HepG2 (cell line): ENCODE data around the gene KIF17. TPM values are rescaled to one million over a fixed set of nuclear protein-coding genes. Genes with fewer than 3 reads are reported as not detected.

ENCODE experiments used
- ADNP ChIP-seq: sonication (generic); formaldehyde crosslinking; IDR thresholded peaks from 2 replicates; pipeline ENCODE4 v1.4.0; 2020; ENCODE audit warnings: missing genetic modification reagents
- E2F5 ChIP-seq: sonication (generic); formaldehyde crosslinking; conservative IDR thresholded peaks from 2 replicates; pipeline ENCODE4 v1.4.0; 2020; ENCODE audit warnings: missing genetic modification reagents
- HMG20B ChIP-seq: conservative IDR thresholded peaks from 2 replicates; pipeline ENCODE4 v1.6.1; 2016; ENCODE audit warnings: missing genetic modification reagents, missing compliant biosample characterization
- ISX ChIP-seq: sonication (generic); formaldehyde crosslinking; conservative IDR thresholded peaks from 2 replicates; pipeline ENCODE4 v1.5.0; 2020; ENCODE audit warnings: missing genetic modification reagents
- NR2C2 ChIP-seq: sonication (generic); formaldehyde crosslinking; IDR thresholded peaks from 2 replicates; pipeline ENCODE4 v1.4.0; 2020; ENCODE audit warnings: missing genetic modification reagents, mild to moderate bottlenecking, moderate library complexity, borderline replicate concordance
- ZBTB49 ChIP-seq: sonication (generic); formaldehyde crosslinking; IDR thresholded peaks from 2 replicates; pipeline ENCODE4 v1.4.0; 2020; ENCODE audit warnings: missing genetic modification reagents, borderline replicate concordance
- ZBTB7A ChIP-seq: sonication (generic); formaldehyde crosslinking; IDR thresholded peaks from 2 replicates; pipeline ENCODE4 v1.8.0; 2022; ENCODE audit warnings: mild to moderate bottlenecking, missing genetic modification reagents
- ZKSCAN1 ChIP-seq: fragments of 150-350 bp; IDR thresholded peaks from 2 replicates; pipeline ENCODE4 v1.6.1; 2014; ENCODE audit warnings: low read length
- ZNF350 ChIP-seq: sonication (generic); formaldehyde crosslinking; IDR thresholded peaks from 2 replicates; pipeline ENCODE4 v1.4.0; 2020; ENCODE audit warnings: mild to moderate bottlenecking, low read depth, missing genetic modification reagents, borderline replicate concordance
- ZNF768 ChIP-seq: sonication (generic); formaldehyde crosslinking; IDR thresholded peaks from 2 replicates; pipeline ENCODE4 v1.4.0; 2020; ENCODE audit warnings: missing genetic modification reagents
- ZSCAN5A ChIP-seq: sonication (generic); formaldehyde crosslinking; IDR thresholded peaks from 2 replicates; pipeline ENCODE4 v1.8.0; 2022; ENCODE audit warnings: mild to moderate bottlenecking, missing genetic modification reagents, borderline replicate concordance
- polyA plus RNA-seq, 8 experiments: library from polyadenylated mRNA; depleted of rRNA in 3 of 8; stranded (reverse) in 7 of 8; unstranded in 1 of 8; fragments of >200 nt; fragmentation: Illumina TruSeq in 4 of 8; extraction: Trizol in 4 of 8; gene quantifications; 2 replicates each; pipeline versions ENCODE4 v1.2.1 to v1.2.3, GENCODE V29; 2011 to 2016; ENCODE audit warnings: low read depth in 4 of 8, missing spikeins in 1 of 8, mixed read lengths in 1 of 8; ENCODE audit not compliant: insufficient read depth in 1 of 8
- total RNA-seq, 5 experiments: library from RNA; depleted of rRNA; stranded (reverse); fragments of >200 nt; fragmentation: Illumina TruSeq; extraction: Trizol; gene quantifications; 2 replicates each; pipeline ENCODE4 v1.2.3, GENCODE V29; 2016; ENCODE audit warnings: low read depth in 1 of 5
- TF ChIP-seq, protein P1 (sequence below): sonication (generic); formaldehyde crosslinking; IDR thresholded peaks from 2 replicates; pipeline ENCODE4 v1.4.0; 2020; ENCODE audit warnings: missing genetic modification reagents
- TF ChIP-seq, protein P2 (sequence below): sonication (generic); IDR thresholded peaks from 2 replicates; pipeline ENCODE4 v1.6.1; 2016; ENCODE audit warnings: low read depth, borderline replicate concordance

The KIF17 gene
- total and polyA plus RNA-seq, 2 of the 13 experiments (the other 11 are each of a cell fraction or from before 2014, with no cell fraction given) = 0.24 to 0.44 TPM

DNA sequence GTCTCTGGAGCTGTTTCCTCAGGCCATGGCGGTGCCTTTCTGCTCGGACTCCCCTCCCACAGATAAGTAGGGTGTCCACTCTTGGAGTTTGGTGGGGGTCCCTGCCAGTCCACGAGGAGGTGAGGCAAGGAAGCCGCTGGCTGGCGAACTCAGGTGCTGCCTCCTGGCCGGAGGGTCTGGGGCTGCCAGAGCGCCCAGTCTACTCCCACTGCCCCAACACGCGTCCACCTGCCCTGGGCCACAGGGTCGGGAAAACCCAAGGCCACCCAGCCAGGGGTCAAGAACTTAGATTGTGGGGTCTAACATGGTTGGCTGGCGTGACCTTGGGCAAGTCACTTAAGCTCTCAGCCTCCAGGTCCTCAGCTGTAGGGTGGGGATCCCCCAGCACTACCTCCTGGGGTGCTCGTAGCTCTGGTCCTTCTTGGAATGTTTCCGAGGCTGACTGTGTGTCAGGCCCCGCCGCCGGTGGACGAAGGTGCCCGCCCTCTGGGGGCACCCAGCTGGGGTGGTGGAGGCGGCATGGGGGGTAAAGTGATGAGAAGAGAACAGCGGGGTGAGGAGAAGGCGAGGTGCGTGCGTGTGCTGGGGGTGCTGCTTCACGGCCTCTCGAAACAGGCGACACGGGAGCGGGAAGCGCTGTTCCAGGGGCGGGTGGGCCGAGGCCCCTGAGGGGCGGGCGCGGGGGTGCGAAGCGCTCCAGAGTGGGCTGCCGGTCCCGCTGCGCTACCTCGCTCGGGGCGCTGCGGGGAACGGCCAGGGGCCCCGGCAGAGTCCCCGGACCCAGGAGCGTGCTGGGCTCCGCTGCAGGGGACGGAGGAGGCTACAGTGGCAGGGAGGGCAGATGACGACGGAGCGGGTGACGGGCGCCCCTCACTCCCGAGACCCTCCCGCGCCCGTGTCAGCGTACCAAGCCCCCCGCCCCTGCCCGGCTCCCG lies 13.5 kb upstream of the KIF17 start (continued):
- TF ChIP-seq ZBTB49 (CRISPR knock-in tag) (no peak), HMG20B (CRISPR knock-in tag) (no peak), ZKSCAN1 (0 out of 2 replicates have a peak, but pooled peaks have one; percentile 16), NR2C2 (CRISPR knock-in tag) (no peak; the same call in 1 of the 2 replicates), ADNP (CRISPR knock-in tag) (no peak), E2F5 (CRISPR knock-in tag) (no peak), ZBTB7A (CRISPR knock-in tag) (peak; percentile 8; the same call in 1 of the 2 replicates), ISX (CRISPR knock-in tag) (no peak), ZNF350 (CRISPR knock-in tag) (no peak), ZSCAN5A (CRISPR knock-in tag) (no peak), ZNF768 (CRISPR knock-in tag) (peak; percentile 50; the same call in 1 of the 2 replicates)
- TF ChIP-seq, protein P1, sequence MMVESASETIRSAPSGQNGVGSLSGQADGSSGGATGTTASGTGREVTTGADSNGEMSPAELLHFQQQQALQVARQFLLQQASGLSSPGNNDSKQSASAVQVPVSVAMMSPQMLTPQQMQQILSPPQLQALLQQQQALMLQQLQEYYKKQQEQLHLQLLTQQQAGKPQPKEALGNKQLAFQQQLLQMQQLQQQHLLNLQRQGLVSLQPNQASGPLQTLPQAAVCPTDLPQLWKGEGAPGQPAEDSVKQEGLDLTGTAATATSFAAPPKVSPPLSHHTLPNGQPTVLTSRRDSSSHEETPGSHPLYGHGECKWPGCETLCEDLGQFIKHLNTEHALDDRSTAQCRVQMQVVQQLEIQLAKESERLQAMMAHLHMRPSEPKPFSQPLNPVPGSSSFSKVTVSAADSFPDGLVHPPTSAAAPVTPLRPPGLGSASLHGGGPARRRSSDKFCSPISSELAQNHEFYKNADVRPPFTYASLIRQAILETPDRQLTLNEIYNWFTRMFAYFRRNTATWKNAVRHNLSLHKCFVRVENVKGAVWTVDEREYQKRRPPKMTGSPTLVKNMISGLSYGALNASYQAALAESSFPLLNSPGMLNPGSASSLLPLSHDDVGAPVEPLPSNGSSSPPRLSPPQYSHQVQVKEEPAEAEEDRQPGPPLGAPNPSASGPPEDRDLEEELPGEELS (CRISPR knock-in tag) = no peak
- TF ChIP-seq, protein P2, sequence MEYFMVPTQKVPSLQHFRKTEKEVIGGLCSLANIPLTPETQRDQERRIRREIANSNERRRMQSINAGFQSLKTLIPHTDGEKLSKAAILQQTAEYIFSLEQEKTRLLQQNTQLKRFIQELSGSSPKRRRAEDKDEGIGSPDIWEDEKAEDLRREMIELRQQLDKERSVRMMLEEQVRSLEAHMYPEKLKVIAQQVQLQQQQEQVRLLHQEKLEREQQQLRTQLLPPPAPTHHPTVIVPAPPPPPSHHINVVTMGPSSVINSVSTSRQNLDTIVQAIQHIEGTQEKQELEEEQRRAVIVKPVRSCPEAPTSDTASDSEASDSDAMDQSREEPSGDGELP = no peak
- TF ChIP-seq, all 625 proteins: peak for 4
